Heart left ventricle (tissue), 13 donors: ENCODE results near the gene SMURF1.

Experiments
- POLR2A ChIP-seq, 2 donors: fragments of 450-650 bp; IDR thresholded peaks; one replicate each; pipeline ENCODE4 v1.6.1; 2017; ENCODE audit warnings: antibody characterized with exemption in 2 of 2, mild to moderate bottlenecking in 2 of 2, moderate library complexity in 2 of 2
- TF ChIP-seq, protein P1 (sequence below), 12 donors: fragments of 200-600 bp; sonication (generic) in 4 of 12; IDR thresholded peaks; one replicate each; pipeline versions ENCODE4 v1.5.0 to v1.8.0; 2018 to 2022; ENCODE audit warnings: antibody characterized with exemption in 12 of 12, mild to moderate bottlenecking in 5 of 12
- donor health status: ischemic (EF 13 %, LVEDD 7.1; RV severe dilation, severe dysfunction).
- donor health status: DM: no; HTN: yes; CAD: no.
- donor health status: DM: no; HTN: no; CAD: no.
- donor health status: ischemic (EF 25% LVEDD 6.9; RV normal size, moderate dysfunction).
- donor health status: ischemic (EF 25% LVEDD 5.7; RV mildly dilated, moderate dysfunction).
- donor health status: ischemic (EF 35%, LVEDD 5.7; RV mildly dilated, moderate dysfunction).
- donor health status: nonischemic (EF 11% LVEDD 7.7; RV severe dilation, severe dysfunction).
- donor health status: DM: yes; HTN: yes; CAD: no.
- donor health status: PGD.
- donor health status: ischemic (EF 29% LVEDD 5.4; RV normal size, mild dysfunction).
- donor health status: nonischemic (EF 23%, LVEDD 6.1; RV moderate dilation, normal function).

DNA sequence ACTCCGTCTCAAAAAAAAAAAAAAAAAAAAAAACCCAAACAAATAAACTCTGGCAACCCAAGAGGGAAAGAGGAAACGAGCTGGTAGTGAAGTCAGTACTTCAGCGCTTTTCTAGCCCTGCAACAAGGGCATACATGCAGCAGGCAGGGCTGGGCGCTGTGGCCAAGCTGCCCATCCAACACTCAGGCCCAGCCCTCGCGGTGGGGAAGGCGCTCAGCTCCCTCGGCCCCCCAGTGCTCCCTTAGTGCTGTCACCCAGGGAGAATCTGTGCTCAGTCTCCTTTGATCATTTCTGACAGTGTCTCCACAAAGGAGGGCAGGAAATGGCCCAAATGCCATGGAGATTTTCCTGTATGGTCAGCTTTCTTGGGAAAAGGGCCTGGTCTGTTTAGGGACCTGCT is 97.2 kb downstream of the SMURF1 start:
- TF ChIP-seq, protein P1, sequence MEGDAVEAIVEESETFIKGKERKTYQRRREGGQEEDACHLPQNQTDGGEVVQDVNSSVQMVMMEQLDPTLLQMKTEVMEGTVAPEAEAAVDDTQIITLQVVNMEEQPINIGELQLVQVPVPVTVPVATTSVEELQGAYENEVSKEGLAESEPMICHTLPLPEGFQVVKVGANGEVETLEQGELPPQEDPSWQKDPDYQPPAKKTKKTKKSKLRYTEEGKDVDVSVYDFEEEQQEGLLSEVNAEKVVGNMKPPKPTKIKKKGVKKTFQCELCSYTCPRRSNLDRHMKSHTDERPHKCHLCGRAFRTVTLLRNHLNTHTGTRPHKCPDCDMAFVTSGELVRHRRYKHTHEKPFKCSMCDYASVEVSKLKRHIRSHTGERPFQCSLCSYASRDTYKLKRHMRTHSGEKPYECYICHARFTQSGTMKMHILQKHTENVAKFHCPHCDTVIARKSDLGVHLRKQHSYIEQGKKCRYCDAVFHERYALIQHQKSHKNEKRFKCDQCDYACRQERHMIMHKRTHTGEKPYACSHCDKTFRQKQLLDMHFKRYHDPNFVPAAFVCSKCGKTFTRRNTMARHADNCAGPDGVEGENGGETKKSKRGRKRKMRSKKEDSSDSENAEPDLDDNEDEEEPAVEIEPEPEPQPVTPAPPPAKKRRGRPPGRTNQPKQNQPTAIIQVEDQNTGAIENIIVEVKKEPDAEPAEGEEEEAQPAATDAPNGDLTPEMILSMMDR (IDR thresholded peaks at IDR 0.05) = no peak
- TF ChIP-seq POLR2A (IDR thresholded peaks at IDR 0.05) = no peak
